K562 (cell line): Measurements from ENCODE around the gene ACBD3.

ENCODE experiments used
- FOXK2 ChIP-seq, 2 experiments: fragments of 450-650 bp; IDR thresholded peaks in 1 of 2; conservative IDR thresholded peaks in 1 of 2; 2 replicates each; pipeline ENCODE4 v1.6.1; 2016; ENCODE audit warnings: low read depth in 2 of 2, mild to moderate bottlenecking in 1 of 2
- IRF1 ChIP-seq: sonication (generic); formaldehyde crosslinking; IDR thresholded peaks from 2 replicates; pipeline ENCODE4 v1.8.0; 2022; ENCODE audit warnings: missing genetic modification reagents, mild to moderate bottlenecking, borderline replicate concordance
- ZBTB33 ChIP-seq: sonication (generic); formaldehyde crosslinking; IDR thresholded peaks from 2 replicates; pipeline ENCODE4 v1.8.1; 2023; ENCODE audit warnings: mild to moderate bottlenecking, missing genetic modification reagents

DNA sequence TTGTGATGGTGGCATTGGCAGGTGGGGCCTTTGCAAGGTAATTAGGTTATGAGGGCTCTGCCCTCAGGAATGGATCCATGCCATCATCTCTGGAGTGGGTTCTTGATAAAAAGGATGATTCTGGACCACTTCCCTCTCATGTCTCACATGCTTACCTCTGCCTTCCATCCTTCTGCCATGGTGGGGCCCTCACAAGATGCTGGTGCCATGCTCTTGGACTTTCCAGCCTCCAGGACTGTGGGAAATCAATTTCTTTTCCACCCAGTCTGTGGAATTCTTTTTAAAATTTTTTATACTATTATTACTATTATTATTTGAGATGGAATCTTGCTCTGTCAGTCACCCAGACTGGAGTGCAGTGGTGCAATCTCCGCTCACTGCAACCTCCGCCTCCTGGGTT is 57.3 kb downstream of the ACBD3 start:
- TF ChIP-seq FOXK2 (conservative IDR thresholded peaks at IDR 0.05 in 1 of 2, IDR thresholded peaks at IDR 0.05 in 1 of 2; ENCODE audit: low read depth in 2 of 2) (no peak), IRF1 (CRISPR knock-in tag) (no peak), ZBTB33 (CRISPR knock-in tag) (no peak)
